Measurements from ENCODE around the gene TMEM37.

DNA sequence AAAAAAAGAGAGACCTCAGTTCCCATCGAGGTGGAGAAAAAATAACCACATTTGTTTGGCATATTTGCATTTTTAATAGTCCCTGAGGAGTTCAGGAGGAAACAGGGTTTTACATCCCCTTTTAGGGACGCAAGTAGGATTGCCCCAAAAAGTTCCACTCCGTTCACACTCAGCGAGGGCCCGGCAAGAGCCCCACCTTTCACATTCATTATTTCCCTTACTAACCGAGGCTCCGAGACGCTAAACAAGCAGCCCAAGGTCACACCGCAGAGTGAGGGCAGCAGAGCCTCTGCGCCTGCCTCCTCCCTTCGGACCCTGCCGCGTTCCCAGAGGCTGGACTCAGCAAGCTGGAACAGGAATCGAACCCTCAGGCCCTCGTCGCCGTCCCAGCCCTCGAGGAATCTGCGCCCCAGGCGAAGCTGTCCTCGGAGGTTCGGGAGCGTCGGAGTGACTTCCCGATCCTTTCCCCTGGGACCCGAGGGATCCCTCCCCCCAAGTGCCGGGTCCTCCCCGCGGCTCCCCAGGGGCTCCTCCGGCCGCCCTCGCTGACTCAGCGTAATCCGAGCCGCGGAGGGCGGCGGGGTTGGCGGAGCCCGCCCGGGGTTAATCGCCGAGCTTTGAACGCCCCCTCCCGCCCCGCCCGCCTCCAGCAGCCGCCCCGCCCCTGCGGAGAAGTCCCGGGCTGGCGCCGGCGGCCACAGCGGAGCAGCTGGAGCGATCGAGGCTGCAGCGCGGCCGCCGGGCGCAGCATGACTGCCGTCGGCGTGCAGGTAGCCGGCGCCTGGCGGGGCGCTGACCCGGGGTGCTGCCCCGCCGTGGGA is at the start of gene TMEM37:
- TF ChIP-seq, protein P1, sequence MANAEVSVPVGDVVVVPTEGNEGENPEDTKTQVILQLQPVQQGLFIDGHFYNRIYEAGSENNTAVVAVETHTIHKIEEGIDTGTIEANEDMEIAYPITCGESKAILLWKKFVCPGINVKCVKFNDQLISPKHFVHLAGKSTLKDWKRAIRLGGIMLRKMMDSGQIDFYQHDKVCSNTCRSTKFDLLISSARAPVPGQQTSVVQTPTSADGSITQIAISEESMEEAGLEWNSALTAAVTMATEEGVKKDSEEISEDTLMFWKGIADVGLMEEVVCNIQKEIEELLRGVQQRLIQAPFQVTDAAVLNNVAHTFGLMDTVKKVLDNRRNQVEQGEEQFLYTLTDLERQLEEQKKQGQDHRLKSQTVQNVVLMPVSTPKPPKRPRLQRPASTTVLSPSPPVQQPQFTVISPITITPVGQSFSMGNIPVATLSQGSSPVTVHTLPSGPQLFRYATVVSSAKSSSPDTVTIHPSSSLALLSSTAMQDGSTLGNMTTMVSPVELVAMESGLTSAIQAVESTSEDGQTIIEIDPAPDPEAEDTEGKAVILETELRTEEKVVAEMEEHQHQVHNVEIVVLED (CRISPR knock-in tag; IDR thresholded peaks at IDR 0.05): no peak
- no peak for TF ChIP-seq ZNF436 (CRISPR knock-in tag; IDR thresholded peaks at IDR 0.05)
- TF ChIP-seq, protein P2, sequence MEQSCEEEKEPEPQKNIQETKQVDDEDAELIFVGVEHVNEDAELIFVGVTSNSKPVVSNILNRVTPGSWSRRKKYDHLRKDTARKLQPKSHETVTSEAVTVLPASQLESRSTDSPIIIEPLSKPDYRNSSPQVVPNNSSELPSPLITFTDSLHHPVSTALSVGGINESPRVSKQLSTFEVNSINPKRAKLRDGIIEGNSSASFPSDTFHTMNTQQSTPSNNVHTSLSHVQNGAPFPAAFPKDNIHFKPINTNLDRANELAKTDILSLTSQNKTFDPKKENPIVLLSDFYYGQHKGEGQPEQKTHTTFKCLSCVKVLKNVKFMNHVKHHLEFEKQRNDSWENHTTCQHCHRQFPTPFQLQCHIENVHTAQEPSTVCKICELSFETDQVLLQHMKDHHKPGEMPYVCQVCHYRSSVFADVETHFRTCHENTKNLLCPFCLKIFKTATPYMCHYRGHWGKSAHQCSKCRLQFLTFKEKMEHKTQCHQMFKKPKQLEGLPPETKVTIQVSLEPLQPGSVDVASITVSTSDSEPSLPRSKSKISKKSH (CRISPR knock-in tag; IDR thresholded peaks at IDR 0.05): no peak
- TF ChIP-seq MCM3 (IDR thresholded peaks at IDR 0.05): no peak
- TF ChIP-seq, protein P3, sequence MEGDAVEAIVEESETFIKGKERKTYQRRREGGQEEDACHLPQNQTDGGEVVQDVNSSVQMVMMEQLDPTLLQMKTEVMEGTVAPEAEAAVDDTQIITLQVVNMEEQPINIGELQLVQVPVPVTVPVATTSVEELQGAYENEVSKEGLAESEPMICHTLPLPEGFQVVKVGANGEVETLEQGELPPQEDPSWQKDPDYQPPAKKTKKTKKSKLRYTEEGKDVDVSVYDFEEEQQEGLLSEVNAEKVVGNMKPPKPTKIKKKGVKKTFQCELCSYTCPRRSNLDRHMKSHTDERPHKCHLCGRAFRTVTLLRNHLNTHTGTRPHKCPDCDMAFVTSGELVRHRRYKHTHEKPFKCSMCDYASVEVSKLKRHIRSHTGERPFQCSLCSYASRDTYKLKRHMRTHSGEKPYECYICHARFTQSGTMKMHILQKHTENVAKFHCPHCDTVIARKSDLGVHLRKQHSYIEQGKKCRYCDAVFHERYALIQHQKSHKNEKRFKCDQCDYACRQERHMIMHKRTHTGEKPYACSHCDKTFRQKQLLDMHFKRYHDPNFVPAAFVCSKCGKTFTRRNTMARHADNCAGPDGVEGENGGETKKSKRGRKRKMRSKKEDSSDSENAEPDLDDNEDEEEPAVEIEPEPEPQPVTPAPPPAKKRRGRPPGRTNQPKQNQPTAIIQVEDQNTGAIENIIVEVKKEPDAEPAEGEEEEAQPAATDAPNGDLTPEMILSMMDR (IDR thresholded peaks at IDR 0.05 in 2 of 3, conservative IDR thresholded peaks at IDR 0.05 in 1 of 3; ENCODE audit: insufficient read depth in 2 of 3, low read depth in 1 of 3, low read length in 3 of 3): no peak
- no peak for TF ChIP-seq RCOR1 (IDR thresholded peaks at IDR 0.05; ENCODE audit: borderline replicate concordance in 1 of 2, low read depth in 2 of 2, low read length in 2 of 2)
- TF ChIP-seq SETDB1 (IDR thresholded peaks at IDR 0.05; ENCODE audit: low read length): no peak
- no peak for TF ChIP-seq SIN3B (IDR thresholded peaks at IDR 0.05; ENCODE audit: low read depth)
- TF ChIP-seq NR2C1 (IDR thresholded peaks at IDR 0.05): no peak
- no peak for TF ChIP-seq NR2C1 (tag; IDR thresholded peaks at IDR 0.05)
- TF ChIP-seq GATAD2B (IDR thresholded peaks at IDR 0.05; ENCODE audit: borderline replicate concordance): no peak
- peak; percentile 48; the same call in 1 of the 2 replicates for TF ChIP-seq POLR2AphosphoS5 (IDR thresholded peaks at IDR 0.05; ENCODE audit: control insufficient read depth, insufficient read depth, low read depth, low read length)

Measured in K562 (cell line).